HEK293 (cell line): ENCODE measurements around the gene ATP5ME.

Experiments used
- OSR2 ChIP-seq: fragments of 450-650 bp; formaldehyde crosslinking; IDR thresholded peaks from 2 replicates; pipeline ENCODE4 v1.5.1; 2016; ENCODE audit warnings: missing biosample characterization, missing genetic modification characterization
- OVOL3 ChIP-seq: fragments of 450-650 bp; formaldehyde crosslinking; IDR thresholded peaks from 2 replicates; pipeline ENCODE4 v1.5.1; 2016; ENCODE audit warnings: missing biosample characterization, missing genetic modification characterization
- ZNF184 ChIP-seq: fragments of 450-650 bp; IDR thresholded peaks from 2 replicates; pipeline ENCODE4 v1.5.1; 2018; ENCODE audit warnings: missing biosample characterization, mild to moderate bottlenecking, missing genetic modification characterization
- ZNF274 ChIP-seq, 2 experiments: fragments of 200-500 bp in 1 of 2; fragments of 450-650 bp in 1 of 2; sonication (Bioruptor generic) in 1 of 2; formaldehyde crosslinking in 1 of 2; IDR thresholded peaks; 2 replicates each; pipeline versions ENCODE4 v1.5.1 to v1.6.1; 2014 to 2016; ENCODE audit warnings: borderline replicate concordance in 1 of 2, inconsistent platforms in 1 of 2, low read length in 1 of 2, missing biosample characterization in 1 of 2, missing genetic modification characterization in 1 of 2
- TF ChIP-seq, protein P1 (sequence below): fragments of 450-650 bp; formaldehyde crosslinking; IDR thresholded peaks from 2 replicates; pipeline ENCODE4 v1.5.1; 2016; ENCODE audit warnings: missing biosample characterization, missing genetic modification characterization

DNA sequence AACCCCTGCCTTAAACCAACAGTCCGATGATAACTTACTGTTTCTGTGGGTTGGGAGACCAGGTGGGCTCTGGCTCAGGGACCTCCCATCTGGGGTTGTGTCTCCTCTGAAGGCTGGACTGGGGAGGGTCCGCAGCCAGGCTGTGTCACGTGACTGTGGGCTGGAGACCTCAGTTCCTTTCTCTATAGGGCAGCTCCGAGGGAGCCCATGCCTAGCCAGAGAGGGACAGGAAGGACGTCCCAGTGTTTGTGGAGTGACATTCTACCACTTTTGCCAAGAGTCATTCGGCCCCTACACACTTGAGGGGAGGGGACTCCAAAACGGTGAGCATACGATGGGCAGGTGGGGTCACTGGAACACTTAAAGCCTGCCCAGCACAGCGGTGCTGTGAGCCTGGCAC, 36.0 kb upstream of the ATP5ME start:
- TF ChIP-seq ZNF184 (tag by site-specific recombination) (no peak), ZNF274 (IDR thresholded peaks at IDR 0.05; ENCODE audit: low read length) (no peak), ZNF274 (tag by site-specific recombination; IDR thresholded peaks at IDR 0.05; ENCODE audit: borderline replicate concordance) (no peak), OVOL3 (tag by site-specific recombination) (no peak), OSR2 (tag by site-specific recombination) (no peak)
- TF ChIP-seq, protein P1, sequence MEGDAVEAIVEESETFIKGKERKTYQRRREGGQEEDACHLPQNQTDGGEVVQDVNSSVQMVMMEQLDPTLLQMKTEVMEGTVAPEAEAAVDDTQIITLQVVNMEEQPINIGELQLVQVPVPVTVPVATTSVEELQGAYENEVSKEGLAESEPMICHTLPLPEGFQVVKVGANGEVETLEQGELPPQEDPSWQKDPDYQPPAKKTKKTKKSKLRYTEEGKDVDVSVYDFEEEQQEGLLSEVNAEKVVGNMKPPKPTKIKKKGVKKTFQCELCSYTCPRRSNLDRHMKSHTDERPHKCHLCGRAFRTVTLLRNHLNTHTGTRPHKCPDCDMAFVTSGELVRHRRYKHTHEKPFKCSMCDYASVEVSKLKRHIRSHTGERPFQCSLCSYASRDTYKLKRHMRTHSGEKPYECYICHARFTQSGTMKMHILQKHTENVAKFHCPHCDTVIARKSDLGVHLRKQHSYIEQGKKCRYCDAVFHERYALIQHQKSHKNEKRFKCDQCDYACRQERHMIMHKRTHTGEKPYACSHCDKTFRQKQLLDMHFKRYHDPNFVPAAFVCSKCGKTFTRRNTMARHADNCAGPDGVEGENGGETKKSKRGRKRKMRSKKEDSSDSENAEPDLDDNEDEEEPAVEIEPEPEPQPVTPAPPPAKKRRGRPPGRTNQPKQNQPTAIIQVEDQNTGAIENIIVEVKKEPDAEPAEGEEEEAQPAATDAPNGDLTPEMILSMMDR (tag by site-specific recombination): no peak
